Hepatic stellate cell (primary cell): ENCODE data around the gene MNAT1.
A peak's percentile ranks its signal among the peaks of the same experiment; 100 is the strongest.
"Not testable (repeated sequence)": the region's sequence is repeated elsewhere in the genome, so short reads cannot be mapped to it uniquely, and the experiment has no call there.

Experiments
- DNase-seq: peaks from one replicate; pipeline ENCODE4 v3.0.0; 2011; ENCODE audit warnings: low spot score

MNAT1 gene

DNA sequence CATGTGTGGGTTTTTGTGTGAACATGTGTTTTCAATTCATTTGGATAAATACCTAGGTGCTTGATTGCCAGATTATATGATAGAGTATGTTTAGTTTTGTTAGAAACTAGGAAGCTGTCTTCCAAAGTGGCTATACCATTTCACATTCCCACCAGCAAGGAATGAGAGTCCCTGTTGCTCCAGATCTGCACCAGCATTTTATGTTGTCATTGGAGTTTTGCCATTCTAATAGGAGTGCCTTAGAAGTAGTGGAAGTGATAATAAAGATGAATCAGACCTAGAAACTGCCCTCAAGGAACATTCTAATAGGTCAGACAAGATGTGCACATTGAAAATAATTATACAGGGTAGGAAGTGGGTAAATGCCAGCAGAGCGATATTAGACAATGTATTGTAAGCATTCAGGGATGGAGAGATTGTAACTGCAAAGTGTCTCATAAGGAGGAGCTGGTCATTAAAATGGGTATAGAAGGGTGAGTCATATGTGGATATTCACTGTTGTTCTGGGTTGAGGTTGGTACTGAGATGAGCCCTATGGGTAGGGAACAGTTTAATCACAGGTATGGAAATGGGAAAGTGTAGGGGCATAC, 71.4 kb downstream of the MNAT1 start:
- peak; percentile 11 for DNase-seq

DNA sequence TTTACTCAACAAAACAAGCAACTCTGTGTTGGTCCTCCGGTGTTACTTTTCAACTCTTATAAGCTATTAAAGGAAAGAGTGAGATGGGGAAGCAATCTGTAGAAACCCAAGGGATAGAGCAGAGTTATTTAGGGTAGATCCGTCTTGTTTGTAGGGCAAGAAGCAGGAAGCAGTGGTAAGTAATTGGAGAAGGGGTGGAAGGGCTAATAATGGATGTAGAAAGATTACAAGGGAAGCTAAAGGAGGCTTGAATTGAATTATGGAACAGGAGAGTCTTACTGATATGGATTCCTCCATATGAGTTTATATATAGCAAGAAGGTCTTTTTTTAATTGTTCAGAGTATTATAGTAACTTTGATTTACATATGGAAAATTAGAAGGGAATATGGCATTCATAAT, 72.7 kb downstream of the MNAT1 start:
- DNase-seq = no peak

DNA sequence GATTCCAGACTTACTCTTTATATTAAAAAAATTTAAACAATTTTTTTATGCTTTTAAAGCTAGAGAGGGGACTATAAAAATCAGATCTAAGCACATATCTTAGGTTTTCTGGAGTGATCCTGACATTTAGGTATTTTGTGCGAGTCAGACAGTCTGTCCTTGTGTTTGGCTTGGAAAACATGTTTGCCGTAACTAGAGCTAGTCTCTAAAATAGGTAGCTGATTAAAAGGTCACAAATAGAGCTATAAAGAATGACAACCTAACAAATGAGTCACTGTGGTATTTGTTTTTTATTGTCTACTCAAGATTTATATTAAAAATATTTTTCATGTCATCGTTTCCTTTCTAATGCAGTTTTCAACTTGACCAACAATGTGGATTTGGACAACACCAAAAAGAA, 73.4 kb downstream of the MNAT1 start:
- no peak for DNase-seq

DNA sequence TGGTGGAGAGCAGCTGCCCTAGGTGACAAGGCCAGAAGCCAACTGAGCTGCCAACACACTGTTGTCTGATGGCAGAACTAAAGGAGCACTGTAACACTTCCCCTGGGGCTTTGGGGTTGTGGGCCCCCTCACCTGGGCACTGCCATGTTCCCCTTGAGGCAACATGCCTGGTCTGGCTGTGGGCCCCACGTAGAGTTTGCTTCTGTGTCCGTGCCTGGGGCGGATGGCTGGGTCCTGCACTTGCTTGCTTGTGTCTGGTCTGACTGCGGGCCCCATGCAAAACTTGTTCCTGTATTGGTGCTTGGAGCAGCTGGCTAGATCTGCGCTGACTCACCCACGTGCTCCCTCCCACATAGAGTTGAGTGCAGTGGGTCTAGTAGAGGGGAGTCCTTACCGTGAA, 78.4 kb downstream of the MNAT1 start:
- DNase-seq = no peak

DNA sequence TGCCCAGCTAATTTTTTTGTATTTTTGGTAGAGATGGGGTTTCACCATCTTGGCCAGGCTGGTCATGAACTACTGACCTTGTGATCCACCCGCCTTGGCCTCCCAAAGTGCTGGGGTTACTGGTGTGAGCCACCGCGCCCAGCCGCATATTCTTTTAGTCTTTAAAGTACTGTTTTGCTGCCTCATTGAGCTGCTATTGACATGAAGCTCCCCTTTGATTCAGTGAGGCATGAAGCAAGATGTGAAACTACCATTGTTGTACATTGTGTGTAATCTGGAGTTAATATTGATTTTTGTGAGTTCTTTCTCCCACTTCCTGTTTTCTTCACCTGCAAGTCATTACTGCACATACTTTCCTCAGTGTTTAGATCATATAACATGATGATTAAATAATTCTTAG, 80.8 kb downstream of the MNAT1 start:
- DNase-seq = no peak

DNA sequence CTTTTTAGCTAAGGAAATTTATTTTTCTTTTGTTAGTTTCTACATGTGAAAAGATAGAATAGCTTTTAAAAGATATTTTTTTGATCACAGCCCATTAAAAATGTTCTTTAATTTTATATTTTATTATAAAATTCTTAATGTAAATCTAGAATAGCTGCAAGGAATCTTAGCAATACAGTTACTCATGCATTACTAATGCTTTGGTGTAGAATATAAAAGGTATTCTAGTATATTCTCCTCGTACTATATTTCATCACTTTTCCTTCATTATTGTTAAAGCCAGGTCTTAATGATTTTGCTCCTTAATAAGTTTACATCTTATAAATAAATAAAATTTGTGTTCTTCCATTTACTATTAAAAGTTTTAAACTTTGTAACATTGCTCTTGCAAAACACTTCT, 82.6 kb downstream of the MNAT1 start:
- no peak for DNase-seq

DNA sequence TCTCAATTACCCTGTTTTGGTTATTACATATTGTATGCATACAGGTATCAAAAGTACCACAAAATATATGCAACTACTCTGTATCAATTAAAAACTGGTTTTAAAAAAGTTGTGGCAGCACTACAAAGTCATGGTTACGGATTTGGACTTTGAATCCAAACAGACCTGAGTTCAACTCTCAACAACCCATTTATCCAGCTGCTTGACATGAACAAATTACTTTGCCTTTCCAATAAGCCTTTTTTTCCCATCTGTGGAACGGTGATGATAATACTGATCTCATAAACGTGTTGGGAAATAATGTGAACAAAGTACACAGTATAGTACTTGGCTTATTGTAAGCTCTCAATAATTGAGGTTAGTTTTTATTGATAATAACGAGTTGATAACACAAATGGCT, 85.0 kb downstream of the MNAT1 start:
- DNase-seq = no peak

DNA sequence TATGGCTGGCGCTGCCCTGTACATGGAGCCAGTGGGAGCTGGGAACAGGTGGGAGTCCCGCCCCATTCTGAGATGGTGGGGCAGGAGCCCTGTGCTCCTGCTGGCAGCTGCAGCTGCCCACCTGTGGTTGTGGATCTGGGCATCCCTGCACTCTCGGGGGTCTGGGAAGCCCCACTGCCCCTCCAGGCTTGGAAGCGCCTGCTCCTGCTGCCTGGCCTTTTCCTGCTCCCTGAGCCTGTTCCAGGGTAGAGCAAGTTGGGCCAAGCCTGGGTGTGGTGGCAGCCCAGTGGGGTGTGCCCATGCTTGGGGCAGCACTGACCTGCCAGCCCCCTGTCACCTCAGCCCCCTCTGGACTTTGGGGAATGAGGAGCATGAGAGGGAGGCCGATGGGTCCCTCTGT, 104.0 kb downstream of the MNAT1 start:
- DNase-seq = no peak

DNA sequence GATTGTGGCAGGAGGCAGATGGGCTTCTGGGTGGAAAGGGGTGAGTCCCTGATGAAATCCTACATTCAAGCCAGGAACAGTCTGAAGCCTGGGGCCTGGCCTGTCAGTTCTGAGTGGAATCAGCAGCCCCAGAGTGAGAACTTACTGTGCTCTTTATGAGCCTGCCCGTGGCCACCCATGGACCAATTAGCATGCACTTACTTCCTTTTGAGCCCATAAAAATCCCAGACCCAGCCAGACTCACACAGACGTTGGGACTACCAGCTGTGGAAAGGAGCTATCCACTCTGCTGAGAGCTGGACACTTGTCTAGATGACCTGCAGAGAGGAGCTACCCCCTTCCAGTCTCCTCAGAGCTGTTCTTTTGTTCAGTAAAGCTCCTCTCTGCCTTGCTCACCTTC, 104.5 kb downstream of the MNAT1 start:
- DNase-seq = no peak

DNA sequence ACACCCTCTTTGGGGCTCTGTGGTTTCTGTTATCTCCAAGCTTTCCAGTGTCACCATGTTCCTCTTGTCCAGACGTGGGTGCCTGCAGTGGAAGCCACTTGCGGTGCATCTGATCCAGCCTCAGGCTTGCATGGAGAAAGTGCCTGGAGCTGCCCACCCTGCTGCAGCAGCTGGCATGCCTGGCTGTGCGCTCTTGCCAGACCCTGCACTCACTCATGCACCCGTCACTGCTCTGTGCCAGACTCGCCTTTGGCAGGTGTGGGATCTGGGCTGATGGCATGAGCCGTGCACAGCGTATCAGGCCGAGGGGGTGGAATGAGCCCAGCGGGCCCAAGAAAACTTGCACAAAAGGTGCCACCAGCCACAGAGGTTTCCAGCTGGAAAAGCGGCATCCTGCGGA, 105.1 kb downstream of the MNAT1 start:
- no peak for DNase-seq

DNA sequence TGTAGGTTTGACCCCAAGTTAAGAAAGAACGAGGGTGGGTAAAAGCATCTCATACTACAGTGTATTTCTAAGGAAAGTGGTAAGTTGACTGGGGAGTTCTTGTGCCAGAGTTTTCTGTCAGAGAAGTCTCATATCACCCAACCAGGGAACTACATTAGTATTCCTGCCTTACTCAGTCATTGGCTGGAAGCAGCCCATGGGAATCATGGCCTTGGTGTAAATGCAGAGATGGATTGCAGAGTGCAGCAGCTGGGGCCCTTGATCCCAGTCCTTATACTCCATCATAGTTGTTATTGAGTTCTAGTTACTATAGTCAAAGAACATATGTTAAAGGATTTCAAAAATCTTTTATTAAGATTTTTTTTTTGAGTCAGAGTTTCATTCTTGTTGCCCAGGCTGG, 105.8 kb downstream of the MNAT1 start:
- DNase-seq = no peak

DNA sequence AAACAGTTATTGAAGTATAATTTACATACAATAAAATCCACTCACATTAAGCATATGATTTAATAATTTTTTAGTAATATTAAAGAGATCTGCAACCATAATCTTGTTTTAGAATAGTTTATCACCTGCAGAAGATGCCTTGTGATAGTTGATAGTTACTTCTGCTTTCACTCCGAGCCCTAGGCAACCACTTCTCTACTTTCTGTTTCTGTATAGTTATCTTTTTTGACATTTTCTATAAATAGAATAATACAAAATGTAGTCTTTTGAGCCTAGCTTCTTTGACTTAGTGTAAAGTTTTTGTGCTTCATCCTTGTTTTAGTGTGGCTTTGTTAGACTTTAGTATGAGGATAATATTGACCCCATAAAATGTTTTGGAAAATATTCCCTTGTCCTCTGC, 111.0 kb downstream of the MNAT1 start:
- DNase-seq = no peak

DNA sequence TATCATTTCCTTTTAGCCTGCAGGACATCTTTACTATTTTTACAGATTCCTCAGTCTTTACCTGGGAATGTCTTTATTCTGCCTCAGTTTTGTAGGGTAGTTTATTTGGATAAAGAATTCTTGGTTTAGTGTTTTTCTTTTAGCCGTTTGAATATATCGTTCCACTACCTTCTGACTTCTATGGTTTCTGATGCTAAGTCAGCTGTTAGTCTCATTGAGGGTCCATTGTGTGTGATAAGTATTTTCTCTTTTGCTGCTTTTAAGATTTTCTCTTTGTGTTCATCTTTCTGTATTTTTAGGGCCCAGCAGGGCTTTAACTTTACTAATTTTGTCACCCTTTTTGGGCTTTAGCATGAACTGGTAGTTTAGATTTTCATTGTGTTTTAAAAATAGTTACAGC, 113.5 kb downstream of the MNAT1 start:
- no peak for DNase-seq

DNA sequence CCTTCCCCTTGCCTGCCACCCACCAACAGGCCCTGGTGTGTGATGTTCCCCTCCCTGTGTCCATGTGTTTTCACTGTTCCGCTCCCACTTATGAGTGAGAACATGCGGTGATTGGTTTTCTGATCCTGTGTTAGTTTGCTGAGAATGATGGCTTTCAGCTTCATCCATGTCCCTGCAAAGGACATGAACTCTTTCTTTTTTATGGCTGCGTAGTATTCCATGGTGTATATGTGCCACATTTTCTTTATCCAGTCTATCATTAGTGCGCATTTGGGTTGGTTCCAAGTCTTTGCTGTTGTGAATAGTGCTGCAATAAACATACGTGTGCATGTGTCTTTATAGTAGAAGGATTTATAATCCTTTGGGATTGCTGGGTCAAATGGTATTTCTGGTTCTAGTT, 117.1 kb downstream of the MNAT1 start:
- DNase-seq = not testable (repeated sequence)

DNA sequence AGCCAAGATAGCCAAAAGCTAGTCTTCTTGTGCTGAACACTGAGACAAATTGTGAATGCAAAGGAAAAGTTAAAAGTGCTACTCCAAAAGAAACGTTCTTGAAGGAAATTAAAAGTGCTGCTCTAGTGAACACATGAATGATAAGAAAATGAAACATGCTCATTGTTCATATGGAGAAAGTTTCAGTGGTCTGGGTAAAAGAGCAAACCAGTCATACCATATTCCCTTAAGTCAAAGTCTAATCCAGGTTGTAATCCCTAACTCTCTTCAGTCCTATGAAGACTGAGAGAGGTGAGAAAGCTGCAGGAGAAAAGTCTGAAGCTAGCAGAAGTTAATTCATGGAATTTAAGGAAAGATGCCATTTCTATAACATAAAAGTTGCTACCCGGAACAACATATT, 121.5 kb downstream of the MNAT1 start:
- no peak for DNase-seq

DNA sequence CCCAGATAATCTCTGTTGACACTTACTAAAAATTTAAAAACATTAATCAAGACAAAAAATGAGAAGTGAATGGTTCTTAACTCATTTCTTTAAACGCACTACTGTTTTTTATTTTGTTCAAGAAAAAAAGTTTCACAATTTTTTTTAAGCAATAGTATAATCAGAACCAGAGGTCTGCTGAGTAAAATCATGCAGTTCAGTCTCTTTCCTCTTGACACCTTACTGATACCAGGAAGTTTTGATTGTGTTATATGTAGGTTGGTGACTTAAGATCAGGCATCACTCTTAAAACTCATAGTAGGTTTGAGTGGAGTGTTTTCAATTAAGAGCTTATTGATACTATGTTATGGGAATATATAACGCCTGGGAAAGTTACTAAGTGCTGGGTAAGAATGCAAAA, 125.0 kb downstream of the MNAT1 start:
- no peak for DNase-seq

DNA sequence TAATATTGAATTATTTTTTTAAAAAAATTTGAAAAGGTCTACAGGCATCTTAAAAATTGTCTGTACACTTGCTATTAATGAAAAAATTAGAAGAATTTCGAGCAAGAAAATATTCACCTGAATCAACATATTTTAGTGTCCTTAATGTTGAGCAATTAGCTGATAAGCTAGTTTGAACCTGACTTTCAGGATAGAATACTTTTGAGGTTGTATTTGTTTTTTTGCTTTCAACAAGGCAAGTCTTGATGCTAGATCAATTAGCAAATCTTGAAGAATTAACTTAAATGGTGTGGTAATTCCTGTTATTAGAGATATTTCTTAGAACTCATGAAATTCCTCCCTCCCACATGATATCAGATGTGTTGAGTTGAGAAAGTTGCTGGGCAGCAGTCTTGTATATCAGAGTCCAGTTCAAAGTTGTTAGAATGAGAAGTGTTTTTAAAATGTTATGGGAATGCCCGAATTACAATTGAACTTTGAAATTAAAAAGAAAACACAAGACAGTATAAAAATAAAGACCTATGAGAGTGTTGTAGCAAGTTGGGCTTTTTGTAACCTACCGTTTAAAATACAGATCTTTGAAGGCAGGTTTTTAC, 127.1 kb downstream of the MNAT1 start:
- no peak for DNase-seq

DNA sequence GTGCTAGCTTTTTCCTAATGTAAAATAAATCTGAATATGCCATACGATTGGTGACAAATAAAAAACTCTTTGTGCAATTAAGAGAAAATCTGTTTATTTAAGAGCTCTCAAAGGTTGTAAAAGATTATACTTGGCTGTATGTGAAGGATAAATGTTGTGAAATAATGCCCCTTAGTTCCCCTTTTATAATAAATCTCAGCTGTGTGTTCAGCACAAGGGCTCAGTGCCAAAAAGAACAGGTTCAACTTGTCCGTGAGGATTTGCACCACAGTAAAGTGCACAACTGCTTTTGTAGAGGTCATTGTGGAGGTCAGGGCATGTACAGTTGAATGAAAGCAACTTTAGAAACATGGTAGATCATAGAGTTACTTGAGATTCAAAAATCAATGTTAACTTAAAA, 127.7 kb downstream of the MNAT1 start:
- no peak for DNase-seq

DNA sequence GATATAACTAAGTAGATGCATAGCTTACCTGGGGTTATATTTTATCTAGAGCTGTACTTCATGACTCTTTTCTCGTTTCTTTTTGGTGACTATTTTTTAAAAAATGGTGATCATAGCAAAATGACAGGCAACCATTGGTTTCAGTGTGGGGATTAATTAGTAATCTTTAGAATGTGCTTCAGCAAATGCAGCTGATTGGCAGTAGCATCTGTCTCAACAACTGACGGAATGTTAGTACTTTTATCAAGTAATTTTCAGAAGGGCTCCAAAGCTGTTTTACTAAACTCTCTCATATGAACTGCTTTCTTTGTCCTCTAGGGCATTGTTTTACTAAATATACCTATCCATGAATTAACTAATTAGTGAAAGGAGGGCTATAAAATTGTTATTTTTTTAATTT, 128.7 kb downstream of the MNAT1 start:
- DNase-seq = no peak

DNA sequence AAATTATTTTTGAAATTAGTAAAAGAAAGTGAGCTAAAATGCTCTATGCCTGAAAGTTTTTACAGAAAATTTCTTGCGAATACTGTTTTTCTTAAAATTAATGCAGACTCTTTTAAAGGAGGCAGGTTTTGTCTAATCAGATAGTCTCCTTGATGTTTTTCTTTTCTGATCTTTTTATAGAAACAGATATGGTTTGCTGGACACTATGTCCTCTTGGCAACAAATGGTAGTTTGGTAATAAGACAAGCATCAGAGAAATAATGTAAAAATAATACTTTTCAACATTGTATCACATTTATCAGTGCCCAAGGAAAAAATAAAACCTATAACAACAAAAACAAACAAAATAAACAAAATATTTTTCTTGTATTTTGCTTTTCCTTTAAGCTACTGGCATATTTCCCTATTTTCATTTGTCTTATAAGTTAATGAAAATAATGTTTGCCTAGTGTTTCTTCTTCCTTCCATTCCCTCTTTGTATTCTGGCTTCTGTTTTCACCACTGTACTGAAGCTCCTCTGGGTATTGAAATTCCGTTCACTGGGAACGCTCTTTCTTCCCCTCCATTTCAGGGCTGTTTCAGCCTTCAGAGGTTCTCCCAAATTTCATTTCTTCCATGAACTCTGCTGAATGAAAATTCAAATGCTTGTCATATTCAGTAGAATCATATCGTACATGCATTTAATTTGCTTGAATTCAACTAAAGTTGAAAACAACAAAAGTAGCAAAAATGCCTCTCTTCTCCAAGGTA, 131.0 kb downstream of the MNAT1 start:
- DNase-seq = no peak

DNA sequence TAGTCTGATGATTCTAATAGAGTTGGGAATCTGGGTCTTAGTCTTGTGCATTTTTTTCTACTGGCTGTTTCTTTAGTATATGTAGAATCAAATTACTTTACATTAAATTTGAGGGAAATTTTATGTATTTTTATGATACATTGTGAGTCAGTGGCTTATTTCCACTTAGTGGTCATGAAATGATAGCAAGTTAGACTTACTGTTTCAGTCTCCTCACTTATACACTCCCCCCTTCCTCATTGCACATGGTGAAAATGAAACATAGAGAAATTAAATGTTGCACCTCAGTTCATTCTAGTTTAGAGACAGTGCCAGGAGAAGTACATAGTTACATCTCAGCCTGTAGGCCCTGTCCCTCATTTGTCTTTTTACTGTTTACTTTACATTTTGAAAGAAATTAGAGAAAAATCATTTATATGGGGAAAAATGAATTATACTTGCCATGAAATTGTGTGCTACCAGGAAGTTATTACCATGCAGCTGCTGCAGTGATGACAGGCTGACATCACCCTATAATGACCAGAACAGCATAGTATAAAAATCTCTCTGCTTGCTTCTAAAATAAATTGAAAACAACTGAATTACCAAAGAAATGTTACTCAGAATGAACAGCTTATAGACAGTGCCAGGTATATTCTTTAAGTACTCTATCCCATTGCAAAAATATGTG, 133.1 kb downstream of the MNAT1 start:
- DNase-seq = no peak

DNA sequence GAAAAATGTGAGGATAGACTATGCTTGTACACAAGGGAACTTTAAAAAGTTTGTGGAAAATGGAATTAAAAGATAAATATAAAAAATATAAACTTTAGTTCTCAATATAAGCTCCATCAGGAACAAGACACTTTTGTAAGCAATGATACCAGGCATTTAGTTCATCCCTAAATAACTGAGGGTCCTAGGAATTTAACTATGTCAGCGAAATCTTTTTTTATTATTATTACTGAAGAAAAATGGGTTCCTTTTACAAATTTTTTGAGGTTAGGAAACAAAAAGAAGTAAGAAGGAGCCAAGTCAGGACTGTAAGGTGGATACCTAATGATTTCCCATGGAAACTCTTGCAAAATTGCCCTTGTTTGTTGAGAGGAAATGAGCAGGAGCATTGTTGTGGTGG, 143.6 kb downstream of the MNAT1 start:
- no peak for DNase-seq

DNA sequence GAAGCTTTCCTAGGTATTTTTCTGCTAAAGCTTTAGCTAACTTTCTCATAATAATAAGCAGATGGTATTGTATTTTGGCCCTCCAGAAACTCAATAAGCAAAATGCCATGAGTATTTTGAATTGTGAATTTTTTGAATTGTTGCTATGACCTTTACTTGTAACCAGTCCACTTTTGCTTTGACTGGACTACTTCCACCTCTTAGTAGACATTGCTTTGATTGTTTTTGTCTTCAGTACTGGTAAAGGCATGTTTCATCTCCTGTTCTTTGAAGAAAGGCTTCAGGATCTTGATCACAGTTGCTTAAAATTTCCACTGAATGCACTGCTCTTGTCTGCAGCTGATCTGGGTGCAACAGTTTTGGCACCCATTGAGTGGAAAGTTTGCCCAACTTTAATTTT, 144.0 kb downstream of the MNAT1 start:
- no peak for DNase-seq
